A549 (cell line): ENCODE measurements around the gene SETD2.

Source experiments
- POLR2A ChIP-seq: IDR thresholded peaks from 2 replicates; pipeline ENCODE4 v1.6.1; 2012; ENCODE audit warnings: mild to moderate bottlenecking, low read length
- TF ChIP-seq, protein P1 (sequence below): fragments of >200 bp; sonication (Bioruptor Twin); formaldehyde crosslinking; IDR thresholded peaks from 3 replicates; pipeline ENCODE4 v1.5.1; 2016

DNA sequence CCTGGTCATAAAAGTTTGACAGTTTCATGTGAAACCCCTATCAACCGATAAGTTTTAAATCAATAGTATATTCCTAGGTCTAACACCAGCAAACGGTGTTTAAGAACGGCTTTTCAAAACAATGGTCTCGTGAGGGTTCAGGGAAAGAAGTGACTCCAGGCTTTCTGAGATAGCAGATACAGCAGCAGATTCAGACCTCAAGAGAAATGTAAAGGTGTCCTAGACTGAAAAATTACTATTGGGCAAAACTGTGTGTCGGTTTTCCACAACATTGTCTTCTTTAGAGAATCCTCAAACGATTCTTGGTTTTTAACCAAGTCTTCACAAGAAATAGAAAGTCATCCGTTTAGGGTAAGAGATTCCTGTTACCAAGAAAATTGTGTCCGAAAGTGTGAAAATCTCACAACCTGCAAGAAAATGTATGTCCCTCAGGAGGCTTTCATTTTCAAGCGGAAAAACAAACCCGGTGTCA lies 1.2 kb downstream of the SETD2 start:
- TF ChIP-seq, protein P1, sequence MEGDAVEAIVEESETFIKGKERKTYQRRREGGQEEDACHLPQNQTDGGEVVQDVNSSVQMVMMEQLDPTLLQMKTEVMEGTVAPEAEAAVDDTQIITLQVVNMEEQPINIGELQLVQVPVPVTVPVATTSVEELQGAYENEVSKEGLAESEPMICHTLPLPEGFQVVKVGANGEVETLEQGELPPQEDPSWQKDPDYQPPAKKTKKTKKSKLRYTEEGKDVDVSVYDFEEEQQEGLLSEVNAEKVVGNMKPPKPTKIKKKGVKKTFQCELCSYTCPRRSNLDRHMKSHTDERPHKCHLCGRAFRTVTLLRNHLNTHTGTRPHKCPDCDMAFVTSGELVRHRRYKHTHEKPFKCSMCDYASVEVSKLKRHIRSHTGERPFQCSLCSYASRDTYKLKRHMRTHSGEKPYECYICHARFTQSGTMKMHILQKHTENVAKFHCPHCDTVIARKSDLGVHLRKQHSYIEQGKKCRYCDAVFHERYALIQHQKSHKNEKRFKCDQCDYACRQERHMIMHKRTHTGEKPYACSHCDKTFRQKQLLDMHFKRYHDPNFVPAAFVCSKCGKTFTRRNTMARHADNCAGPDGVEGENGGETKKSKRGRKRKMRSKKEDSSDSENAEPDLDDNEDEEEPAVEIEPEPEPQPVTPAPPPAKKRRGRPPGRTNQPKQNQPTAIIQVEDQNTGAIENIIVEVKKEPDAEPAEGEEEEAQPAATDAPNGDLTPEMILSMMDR: no peak
- TF ChIP-seq POLR2A: no peak
